CD4-positive, alpha-beta T cell (primary cell): Measurements from ENCODE around the gene CYB561. TPM values are rescaled to one million over a fixed set of nuclear protein-coding genes. Genes with fewer than 3 reads are reported as not detected.

Experiments used
- ATAC-seq: fragments of 200-7000 bp; cut with Tn5 transposase; one replicate; pipeline ENCODE4 v1.10.0; 2022; ENCODE audit warnings: mild to moderate bottlenecking; ENCODE audit not compliant: poor library complexity
- CTCF ChIA-PET: fragments of 350-600 bp; sonication (Branson Sonifier 250); formaldehyde crosslinking; loops from one replicate; lab custom pipeline; 2021; ENCODE audit warnings: antibody characterized with exemption, inconsistent platforms; lab: Charles Lee
- POLR2A ChIA-PET: fragments of 350-600 bp; sonication (Branson Sonifier 250); formaldehyde crosslinking; loops from one replicate; lab custom pipeline; 2021; ENCODE audit warnings: antibody characterized with exemption, inconsistent platforms; lab: Charles Lee
- DNase-seq, 14 experiments: peaks; one replicate each; pipeline ENCODE4 v3.0.0-alpha.2; 2013 to 2020; ENCODE audit warnings: mixed read lengths in 2 of 14
- H3K27ac ChIP-seq, 2 donors: one replicate each; pipeline versions ENCODE4 v1.5.1 to v1.7.0; 2013; ENCODE audit warnings: low read length in 2 of 2, low read depth in 1 of 2, mild to moderate bottlenecking in 1 of 2
- H3K27me3 ChIP-seq, 2 experiments: 1 replicate in 1 of 2; 2 replicates in 1 of 2; pipeline versions ENCODE4 v1.6.1 to v1.7.0; 2013; ENCODE audit warnings: low read length in 2 of 2, control low read depth in 1 of 2, mild to moderate bottlenecking in 1 of 2, moderate library complexity in 1 of 2; ENCODE audit not compliant: insufficient read depth in 2 of 2, control insufficient read depth in 1 of 2
- H3K36me3 ChIP-seq: one replicate; pipeline ENCODE4 v1.6.1; 2013; ENCODE audit warnings: low read length, control low read depth; ENCODE audit not compliant: insufficient read depth
- H3K4me1 ChIP-seq: one replicate; pipeline ENCODE4 v1.6.1; 2013; ENCODE audit warnings: low read length, control low read depth; ENCODE audit not compliant: insufficient read depth
- H3K4me3 ChIP-seq: one replicate; pipeline ENCODE4 v1.5.1; 2013; ENCODE audit warnings: mild to moderate bottlenecking, low read length, moderate library complexity
- H3K9me3 ChIP-seq, 2 experiments: 1 replicate in 1 of 2; 2 replicates in 1 of 2; pipeline versions ENCODE4 v1.6.1 to v1.7.0; 2013; ENCODE audit warnings: low read length in 2 of 2, mild to moderate bottlenecking in 2 of 2, control low read depth in 1 of 2, moderate library complexity in 1 of 2; ENCODE audit not compliant: control insufficient read depth in 1 of 2, insufficient read depth in 1 of 2
- H3K27ac Mint-ChIP-seq: one replicate; pipeline ENCODE4 v1.8.0; 2020; ENCODE audit warnings: mixed read lengths
- H3K27me3 Mint-ChIP-seq: one replicate; pipeline ENCODE4 v1.8.0; 2021; ENCODE audit warnings: mixed read lengths
- H3K36me3 Mint-ChIP-seq: one replicate; pipeline ENCODE4 v1.8.0; 2021; ENCODE audit warnings: low read depth, mixed read lengths
- H3K4me1 Mint-ChIP-seq: one replicate; pipeline ENCODE4 v1.8.0; 2021; ENCODE audit warnings: low read depth, mixed read lengths
- H3K4me3 Mint-ChIP-seq: one replicate; pipeline ENCODE4 v1.8.0; 2020; ENCODE audit warnings: mild to moderate bottlenecking, mixed read lengths
- H3K9me3 Mint-ChIP-seq: one replicate; pipeline ENCODE4 v1.8.0; 2020; ENCODE audit warnings: mixed read lengths
- CTCF ChIP-seq: fragments of 200-600 bp; IDR thresholded peaks from one replicate; pipeline ENCODE4 v1.8.0; 2022; ENCODE audit warnings: antibody characterized with exemption, mild to moderate bottlenecking
- intact Hi-C, 2 experiments: fragments of 100-400 bp; cut with DNase I in 1 of 2; cut with micrococcal nuclease in 1 of 2; formaldehyde crosslinking; loops; one replicate each; pipeline versions ENCODE4 v1.15.1 to v1.9.0; 2023 to 2025; cut with DNase I, micrococcal nuclease
- total RNA-seq, 174 experiments: library from RNA in 2 of 174; stranded (reverse) in 2 of 174; gene quantifications; one replicate each; pipeline ENCODE4 v1.2.3 and lab custom pipeline; 2021 to 2026

Gene CYB561
- total RNA-seq, 2 experiments from 2014 or later, result 17.4 to 18.1 TPM

GRCh38 chr17:63486317-63487013, 40.4 kb upstream of the CYB561 start:
- Mint-ChIP-seq H3K27me3 (no peaks in the 10 kb centered on the region), H3K27ac (no peak overlapping the region), H3K9me3 (no peaks in the 10 kb centered on the region), H3K4me3 (no peak overlapping the region), H3K36me3 (no peaks in the 10 kb centered on the region), H3K4me1 (no peaks in the 10 kb centered on the region)
- no peaks in the 10 kb centered on the region for H3K27me3 ChIP-seq
- no peak overlapping the region for H3K4me3 ChIP-seq
- intact Hi-C loops, result no loop called here
- ATAC-seq (no peak), DNase-seq (no peak)
- no peak overlapping the region for H3K27ac ChIP-seq
- H3K4me1 ChIP-seq, result no peaks in the 10 kb centered on the region
- no peak for TF ChIP-seq CTCF
- H3K36me3 ChIP-seq, result no peaks in the 10 kb centered on the region
- no peaks in the 10 kb centered on the region for H3K9me3 ChIP-seq
- ChIA-PET POLR2A (no interaction called here), CTCF (no interaction called here)

- POLR2A ChIA-PET, result no interaction called here
- CTCF ChIA-PET, result no interaction called here
- H3K4me1 Mint-ChIP-seq, result peaks cover 3% of the 10 kb centered on the region
Measured at GRCh38 chr17:63483655-63484575, 37.8 kb upstream of the CYB561 start.

GRCh38 chr17:63483038-63483437, 36.9 kb upstream of the CYB561 start:
- DNase-seq (no peak), ATAC-seq (no peak)
- no peak overlapping the region for H3K4me3 Mint-ChIP-seq
- H3K36me3 Mint-ChIP-seq, result no peaks in the 10 kb centered on the region
- TF ChIP-seq CTCF, result no peak
- Histone ChIP-seq H3K4me3 (no peak overlapping the region), H3K27me3 (peaks cover 3 to 4% of the 10 kb centered on the region in 2 experiments), H3K27ac (no peak overlapping the region), H3K4me1 (peaks cover 14% of the 10 kb centered on the region), H3K36me3 (no peaks in the 10 kb centered on the region), H3K9me3 (peaks cover 0 to under 1% of the 10 kb centered on the region in 2 experiments)
- intact Hi-C loops, result no loop called here
- peaks cover 15% of the 10 kb centered on the region for H3K27me3 Mint-ChIP-seq
- H3K4me1 Mint-ChIP-seq, result peaks cover 8% of the 10 kb centered on the region
- H3K27ac Mint-ChIP-seq, result no peak overlapping the region
- H3K9me3 Mint-ChIP-seq, result no peaks in the 10 kb centered on the region
- CTCF ChIA-PET, result interaction anchor here (1.3 kb wide), 1 partner anchor 57 kb away, joined by 3 read pairs; no protein-coding TSS in a partner anchor
- POLR2A ChIA-PET, result no interaction called here

More at GRCh38 chr17:63483655-63484575, 37.8 kb upstream of the CYB561 start:
- DNase-seq, result no peak
- Histone ChIP-seq H3K27me3 (no peaks in the 10 kb centered on the region), H3K36me3 (no peaks in the 10 kb centered on the region), H3K9me3 (no peaks in the 10 kb centered on the region), H3K4me3 (no peak overlapping the region), H3K27ac (no peak overlapping the region), H3K4me1 (peaks cover 5% of the 10 kb centered on the region)
- Mint-ChIP-seq H3K4me3 (no peak overlapping the region), H3K27ac (no peak overlapping the region), H3K27me3 (peaks cover 7% of the 10 kb centered on the region), H3K36me3 (no peaks in the 10 kb centered on the region), H3K9me3 (no peaks in the 10 kb centered on the region)
- intact Hi-C loops, result no loop called here
- TF ChIP-seq CTCF, result no peak
- no peak for ATAC-seq
